HG03575 (cell line): ENCODE results near the gene FAM53B.

Source experiments
- ATAC-seq: cut with Tn5 transposase; IDR thresholded peaks from one replicate; pipeline ENCODE4 v1.9.1; 2021; ENCODE audit not compliant: unreplicated experiment, insufficient number of reproducible peaks, low FRiP score; ENCODE audit errors: extremely low read depth

The FAM53B gene

GRCh38 chr10:124701038-124701365, 43.2 kb downstream of the FAM53B start:
- no peak for ATAC-seq

GRCh38 chr10:124700293-124701037, 43.7 kb downstream of the FAM53B start:
- no peak for ATAC-seq

DNA sequence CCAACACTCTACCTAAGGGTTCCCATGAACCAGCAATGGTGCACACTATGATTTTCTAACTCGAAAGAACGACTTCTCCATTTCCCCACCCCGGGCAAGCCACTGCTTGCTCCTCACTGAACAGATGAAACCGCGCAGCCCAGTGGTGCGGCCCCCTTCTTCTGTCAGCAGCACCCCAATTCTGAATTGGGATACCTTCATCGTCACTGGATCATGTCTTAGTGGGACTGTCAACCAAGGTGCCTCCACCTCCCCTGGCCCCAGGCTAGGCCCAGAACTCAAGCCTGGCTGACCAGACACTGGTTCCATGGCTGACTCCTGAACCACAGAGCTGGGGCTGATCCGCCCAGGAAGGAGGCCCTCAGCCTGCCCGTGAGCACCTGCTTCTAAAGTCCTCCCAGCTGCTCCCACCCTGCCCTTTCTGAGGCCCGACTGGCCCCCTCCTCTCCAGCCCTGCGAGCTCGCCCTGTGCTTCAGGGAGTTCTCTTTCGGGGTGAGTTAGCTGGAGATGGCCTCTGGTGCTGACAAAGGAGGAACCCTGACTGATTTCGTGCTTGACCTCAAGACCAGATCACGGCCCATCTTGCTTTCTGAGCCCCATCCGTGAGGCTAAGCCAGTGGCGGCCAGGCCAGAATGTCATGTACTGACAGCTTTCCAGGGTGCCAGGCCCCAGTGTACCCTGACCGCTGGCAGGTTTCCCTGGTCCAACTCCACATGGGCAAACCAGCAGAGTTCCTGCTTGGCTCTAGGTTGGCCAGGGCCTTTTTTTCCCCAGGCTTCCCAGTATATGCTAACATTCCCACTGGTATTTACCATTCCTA, 44.5 kb downstream of the FAM53B start:
- ATAC-seq: no peak

DNA sequence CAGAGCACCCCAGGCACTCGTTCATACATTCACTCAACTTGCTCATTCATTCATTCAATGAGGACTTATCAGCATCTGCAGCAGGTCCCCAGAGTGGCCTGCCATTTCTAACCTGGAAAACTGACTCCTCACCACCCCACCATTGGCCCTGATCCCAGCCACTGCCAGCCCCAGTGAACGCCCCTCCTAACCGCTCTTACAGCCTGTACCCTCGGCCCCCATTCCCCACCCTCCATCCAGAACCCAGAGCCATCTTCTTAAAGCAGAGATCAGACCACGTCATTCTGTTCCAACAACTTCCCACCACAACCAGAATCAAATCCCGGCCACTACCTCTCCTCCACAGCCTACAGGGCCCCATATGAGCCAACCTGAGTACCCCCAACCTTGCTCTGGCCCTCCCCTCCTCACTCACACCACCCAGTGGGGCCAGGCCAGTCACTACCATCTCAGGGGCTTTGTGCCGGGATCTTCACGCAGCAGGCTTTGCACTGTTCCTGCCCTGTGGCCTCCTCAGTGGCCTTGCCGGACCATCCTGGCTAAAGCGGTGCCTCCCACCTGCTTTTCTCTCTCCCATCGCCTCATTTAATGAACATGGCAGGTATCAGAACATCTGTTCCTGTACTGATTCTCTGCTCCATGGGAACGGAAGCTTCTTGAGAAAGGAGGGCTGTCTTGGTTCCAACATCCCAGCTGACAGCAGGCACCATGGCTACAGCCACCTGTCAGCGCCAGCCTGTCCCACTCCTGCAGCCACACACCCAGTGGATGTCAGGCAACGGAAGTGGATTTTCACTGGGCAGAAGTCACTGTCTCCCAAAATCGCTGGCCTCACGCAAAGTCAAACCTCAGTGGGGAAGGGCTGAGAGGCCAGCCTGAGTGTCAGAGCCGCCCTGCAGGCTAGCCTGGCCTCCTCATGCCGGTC, 45.4 kb downstream of the FAM53B start:
- ATAC-seq: no peak

GRCh38 chr10:124697837-124698544, 46.2 kb downstream of the FAM53B start:
- ATAC-seq: no peak

DNA sequence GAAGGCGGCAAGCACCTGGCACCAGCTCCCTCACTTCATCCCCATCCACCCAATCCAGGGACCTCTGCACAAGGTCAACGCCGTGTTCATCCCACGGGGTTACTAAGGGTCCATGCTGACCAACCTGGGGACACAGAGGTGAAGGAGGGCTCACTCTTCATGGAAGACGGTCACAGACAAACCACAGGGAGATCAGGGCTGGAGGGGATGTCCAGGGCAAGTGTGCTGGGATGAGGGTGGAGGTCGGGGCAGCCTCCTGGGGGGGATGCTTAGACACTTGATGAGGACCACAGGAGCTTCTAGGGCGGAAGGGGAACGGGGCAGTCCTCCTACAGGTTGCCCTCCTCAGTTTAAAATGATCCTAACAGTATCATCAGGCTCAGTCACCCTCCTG, 46.7 kb downstream of the FAM53B start:
- ATAC-seq: no peak

GRCh38 chr10:124696446-124697392, 47.5 kb downstream of the FAM53B start:
- ATAC-seq: no peak

DNA sequence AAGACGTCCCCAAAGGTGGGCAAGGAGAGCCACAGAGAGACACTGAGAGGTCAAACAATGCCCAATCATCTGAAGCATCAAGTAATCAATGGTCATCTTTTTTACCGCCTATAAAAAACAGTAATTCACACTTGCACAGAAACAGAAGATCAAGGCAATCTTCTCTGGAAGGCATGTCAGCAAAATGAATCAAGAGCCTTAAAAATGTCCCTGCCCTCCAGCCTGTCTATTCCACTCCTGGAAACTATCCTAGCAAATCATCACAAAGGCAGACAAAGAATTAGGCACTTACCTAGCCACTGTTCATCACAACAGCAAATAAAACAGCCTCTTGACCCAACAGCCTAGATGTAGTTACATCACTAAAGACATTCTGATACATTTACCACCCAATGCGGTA, 48.9 kb downstream of the FAM53B start:
- no peak for ATAC-seq

DNA sequence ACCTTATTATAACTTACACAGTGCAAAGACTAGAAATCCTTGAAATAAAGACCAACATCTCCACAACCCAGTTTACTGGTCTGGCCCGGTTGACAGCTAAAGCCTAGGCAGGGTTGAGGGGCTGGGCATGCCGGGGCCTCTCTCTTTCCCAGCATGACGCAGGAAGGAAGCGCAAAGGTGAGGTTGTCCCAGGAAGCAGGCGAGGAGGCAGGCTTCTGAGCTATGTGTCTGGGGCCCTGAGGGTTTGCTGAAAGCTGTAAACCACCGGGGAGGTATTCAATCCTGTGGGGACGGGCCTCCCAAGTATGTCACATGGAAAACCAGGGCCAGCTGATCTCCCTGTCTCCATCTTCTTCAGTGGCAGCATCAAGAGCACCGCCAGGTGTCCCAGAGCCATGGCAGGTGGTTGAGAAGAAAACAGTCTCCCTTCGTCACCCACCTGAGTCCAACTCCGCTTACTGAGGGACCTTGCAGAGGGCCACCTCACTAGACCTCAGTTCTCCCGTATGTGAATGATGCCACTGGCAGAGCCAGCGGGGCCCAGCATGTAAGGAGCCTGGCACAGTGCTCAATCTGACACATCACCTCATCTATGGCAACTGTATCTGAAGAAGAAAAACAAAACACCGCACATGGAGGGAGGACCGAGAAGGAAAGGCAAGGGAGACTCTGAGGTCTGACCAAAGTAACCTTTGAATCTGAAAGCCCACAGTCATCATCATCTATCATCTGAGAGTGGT, 49.5 kb downstream of the FAM53B start:
- no peak for ATAC-seq

GRCh38 chr10:124693801-124694416, 50.3 kb downstream of the FAM53B start:
- ATAC-seq: no peak

DNA sequence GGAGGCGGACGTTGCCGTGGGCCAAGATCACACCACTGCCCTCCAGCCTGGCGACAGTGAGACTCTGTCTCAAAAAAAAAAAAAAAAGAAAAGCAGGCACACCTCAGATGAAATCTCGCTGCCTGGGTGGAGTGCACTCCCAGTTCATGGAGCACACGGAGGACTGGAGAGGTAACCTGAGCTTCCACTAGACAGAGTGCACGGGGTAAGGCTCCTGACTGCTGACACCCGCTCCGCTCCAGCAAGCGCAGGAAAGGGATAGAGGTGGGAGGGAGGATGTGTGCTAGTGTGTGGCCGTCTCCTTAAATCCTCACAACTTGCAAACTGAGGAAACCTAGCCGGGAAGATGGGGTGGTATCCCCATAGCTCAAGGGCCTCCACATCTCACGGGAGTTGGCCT, 50.8 kb downstream of the FAM53B start:
- ATAC-seq: no peak

GRCh38 chr10:124692100-124692446, 52.1 kb downstream of the FAM53B start:
- ATAC-seq: no peak

DNA sequence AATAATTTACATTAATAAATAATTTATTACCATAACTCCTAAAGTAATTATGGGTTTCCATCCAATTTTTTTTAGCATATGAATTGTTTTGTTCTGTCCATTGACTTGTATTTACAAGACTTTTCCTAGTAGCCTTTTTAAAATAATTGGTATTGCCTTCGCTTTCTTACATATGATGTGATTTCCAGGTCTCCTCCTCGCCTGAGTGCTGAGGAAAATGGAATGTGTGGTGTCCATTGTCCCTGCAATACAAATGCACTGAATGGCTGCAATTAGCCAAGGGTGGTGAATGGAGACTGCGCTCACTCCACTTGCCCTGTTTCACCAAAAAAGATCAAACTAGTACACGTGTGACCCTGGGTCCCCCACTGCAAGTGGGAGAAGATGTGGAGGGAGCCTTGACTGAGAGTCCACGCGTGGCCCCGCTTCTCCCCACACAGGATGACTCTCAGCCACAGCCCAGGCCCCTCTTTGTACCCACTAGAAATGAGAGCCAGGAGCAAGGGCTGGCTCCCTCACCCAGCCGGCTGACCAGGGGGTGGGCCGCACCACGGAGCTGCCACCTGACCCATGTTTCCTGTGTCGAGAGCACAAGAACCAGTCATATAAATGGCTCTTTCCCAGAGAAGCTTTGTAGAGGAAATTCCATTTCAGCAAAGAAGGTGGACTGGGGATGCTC, 52.6 kb downstream of the FAM53B start:
- ATAC-seq: no peak

GRCh38 chr10:124691002-124691401, 53.2 kb downstream of the FAM53B start:
- no peak for ATAC-seq

- no peak for ATAC-seq
These were observed 54.2 kb downstream of the FAM53B start for GRCh38 chr10:124689911-124690498.
